ENCODE measurements around the gene CREG2. TPM values are rescaled to one million over a fixed set of nuclear protein-coding genes. Genes with fewer than 3 reads are reported as not detected.

The CREG2 gene
- 1 to 10 TPM in 10 of 12 donors, not detected in 2; 2.2 to 5.1 (median 3.8) TPM for polyA plus RNA-seq (ENCODE audit: insufficient read length in 12 of 12)
- long read RNA-seq, donor 1: 0 reads
- long read RNA-seq, donor 2, full-length matches to known transcripts: 2 of 2 reads
- long read RNA-seq, donor 2, partial matches to known transcripts: 0 of 2 reads
- long read RNA-seq, donor 2, other reads (novel, unspliced or antisense): 0 of 2 reads
- long read RNA-seq, donor 3, partial matches to known transcripts: 0 of 1 reads
- long read RNA-seq, donor 3, other reads (novel, unspliced or antisense): 0 of 1 reads
- long read RNA-seq, donor 4: 0 reads
- long read RNA-seq, donor 5, partial matches to known transcripts: 0 of 1 reads
- long read RNA-seq, donor 5, other reads (novel, unspliced or antisense): 0 of 1 reads
- long read RNA-seq, donor 6, partial matches to known transcripts: 0 of 1 reads
- long read RNA-seq, donor 6, other reads (novel, unspliced or antisense): 0 of 1 reads
- long read RNA-seq, donor 7, partial matches to known transcripts: 0 of 2 reads
- long read RNA-seq, donor 7, other reads (novel, unspliced or antisense): 0 of 2 reads
- long read RNA-seq, donor 8, full-length matches to known transcripts: 2 of 2 reads
- long read RNA-seq, donor 8, partial matches to known transcripts: 0 of 2 reads
- long read RNA-seq, donor 8, other reads (novel, unspliced or antisense): 0 of 2 reads
- long read RNA-seq, donor 9, full-length matches to known transcripts: 2 of 2 reads
- long read RNA-seq, donor 9, partial matches to known transcripts: 0 of 2 reads
- long read RNA-seq, donor 9, other reads (novel, unspliced or antisense): 0 of 2 reads
- long read RNA-seq, donor 10, full-length matches to known transcripts: 1 of 1 reads
- long read RNA-seq, donor 10, partial matches to known transcripts: 0 of 1 reads
- long read RNA-seq, donor 10, other reads (novel, unspliced or antisense): 0 of 1 reads
- long read RNA-seq, donor 11, full-length matches to known transcripts: 1 of 1 reads
- long read RNA-seq, donor 11, partial matches to known transcripts: 0 of 1 reads
- long read RNA-seq, donor 11, other reads (novel, unspliced or antisense): 0 of 1 reads

- peak; percentile 50 for DNase-seq
Observed at GRCh38 chr2:101387151-101387834, at the start of gene CREG2. Gene CREG2 (minus strand): TSS chr2:101387503. CDS start chr2:101387457, 46 bp downstream.

- DNase-seq: peak; percentile 46
Observed at GRCh38 chr2:101435001-101435862, 47.9 kb upstream of the CREG2 start.

GRCh38 chr2:101433465-101433864 lies 46.2 kb upstream of the CREG2 start:
- no peak for DNase-seq

- DNase-seq: no peak
Observed at GRCh38 chr2:101432411-101433181, 45.3 kb upstream of the CREG2 start.

GRCh38 chr2:101431486-101431885 lies 44.2 kb upstream of the CREG2 start:
- no peak for DNase-seq

- DNase-seq: no peak
Observed at GRCh38 chr2:101430156-101430555, 42.9 kb upstream of the CREG2 start.

- DNase-seq: no peak
Observed at GRCh38 chr2:101429453-101429852, 42.1 kb upstream of the CREG2 start.

GRCh38 chr2:101428422-101429176 lies 41.3 kb upstream of the CREG2 start:
- DNase-seq: no peak

- no peak for DNase-seq
Observed at GRCh38 chr2:101427743-101428142, 40.4 kb upstream of the CREG2 start.

GRCh38 chr2:101427240-101427639 lies 39.9 kb upstream of the CREG2 start:
- DNase-seq: no peak

GRCh38 chr2:101426822-101427221 lies 39.5 kb upstream of the CREG2 start:
- no peak for DNase-seq

GRCh38 chr2:101420623-101421022 lies 33.3 kb upstream of the CREG2 start:
- no peak for DNase-seq

GRCh38 chr2:101419096-101419663 lies 31.9 kb upstream of the CREG2 start:
- DNase-seq: peak; percentile 82

GRCh38 chr2:101418460-101419095 lies 31.3 kb upstream of the CREG2 start:
- DNase-seq: peak; percentile 62

- DNase-seq: no peak
Observed at GRCh38 chr2:101416609-101417008, 29.3 kb upstream of the CREG2 start.

- no peak for DNase-seq
Observed at GRCh38 chr2:101415884-101416283, 28.6 kb upstream of the CREG2 start.

- no peak for DNase-seq
Observed at GRCh38 chr2:101415220-101415619, 27.9 kb upstream of the CREG2 start.

- DNase-seq: no peak
Observed at GRCh38 chr2:101412092-101412694, 24.9 kb upstream of the CREG2 start.

Data from muscle of arm (tissue), 14 donors.